Urothelium cell line (cell line): ENCODE measurements around the gene LARP6.

Experiments
- DNase-seq: peaks from one replicate; pipeline ENCODE4 v3.0.0; 2011; ENCODE audit warnings: low spot score, mixed read lengths
- FAIRE-seq: peaks from 2 replicates; lab custom pipeline; 2011; peaks lifted over from hg19 to GRCh38; lab: Jason Lieb, UNC

LARP6 gene

GRCh38 chr15:70797464-70797863, 56.5 kb downstream of the LARP6 start:
- FAIRE-seq, result no peak
- no peak for DNase-seq

- DNase-seq (no peak), FAIRE-seq (no peak)
Observed at GRCh38 chr15:70796516-70797310, 57.2 kb downstream of the LARP6 start.

- DNase-seq (peak; percentile 92), FAIRE-seq (peak; percentile 35)
Observed at GRCh38 chr15:70795311-70795665, 58.7 kb downstream of the LARP6 start.

GRCh38 chr15:70794596-70795310, 59.2 kb downstream of the LARP6 start:
- FAIRE-seq, result no peak

GRCh38 chr15:70793694-70794093, 60.3 kb downstream of the LARP6 start:
- no peak for DNase-seq
- peak; percentile 23 for FAIRE-seq

More at GRCh38 chr15:70794596-70795310, 59.2 kb downstream of the LARP6 start:
- no peak for DNase-seq

GRCh38 chr15:70792171-70792573, 61.8 kb downstream of the LARP6 start:
- FAIRE-seq (no peak), DNase-seq (no peak)

GRCh38 chr15:70791259-70791658, 62.7 kb downstream of the LARP6 start:
- FAIRE-seq (no peak), DNase-seq (no peak)

- FAIRE-seq, result peak; percentile 55
- DNase-seq, result no peak
Observed at GRCh38 chr15:70789213-70789612, 64.7 kb downstream of the LARP6 start.

- DNase-seq, result no peak
Observed at GRCh38 chr15:70788114-70789049, 65.6 kb downstream of the LARP6 start.

GRCh38 chr15:70786996-70787395, 67.0 kb downstream of the LARP6 start:
- DNase-seq, result no peak
- FAIRE-seq, result no peak

More at GRCh38 chr15:70788114-70789049, 65.6 kb downstream of the LARP6 start:
- peak; percentile 66 for FAIRE-seq

- DNase-seq, result no peak
- FAIRE-seq, result peak; percentile 97
Observed at GRCh38 chr15:70783610-70784022, 70.3 kb downstream of the LARP6 start.

GRCh38 chr15:70783041-70783440, 70.9 kb downstream of the LARP6 start:
- no peak for DNase-seq
- no peak for FAIRE-seq

GRCh38 chr15:70781236-70781635, 72.7 kb downstream of the LARP6 start:
- no peak for DNase-seq
- peak; percentile 77 for FAIRE-seq
